DND-41 (cell line): ENCODE results near the gene SIL1.
A peak's percentile ranks its signal among the peaks of the same experiment; 100 is the strongest.

Source experiments
- ATAC-seq: fragments of 200-7000 bp; cut with Tn5 transposase; 3 replicates; pipeline ENCODE4 v1.9.1; 2021; ENCODE audit warnings: low read depth; ENCODE audit not compliant: insufficient read depth
- DNase-seq: peaks from one replicate; pipeline ENCODE4 v3.0.0-alpha.2; 2020
- H2AFZ ChIP-seq: 2 replicates; pipeline ENCODE4 v1.6.0; 2012; ENCODE audit warnings: low read depth, low read length
- H3K27ac ChIP-seq: 2 replicates; pipeline ENCODE4 v1.5.1; 2012; ENCODE audit warnings: low read length, inconsistent platforms
- H3K27me3 ChIP-seq: fragments of 200-600 bp; sonication (generic); 2 replicates; pipeline ENCODE4 v1.6.0; 2012; ENCODE audit warnings: low read length, mild to moderate bottlenecking, inconsistent platforms; ENCODE audit not compliant: insufficient read depth, poor library complexity
- H3K36me3 ChIP-seq: 2 replicates; pipeline ENCODE4 v1.5.1; 2012; ENCODE audit warnings: low read length, inconsistent platforms; ENCODE audit not compliant: insufficient read depth
- H3K4me1 ChIP-seq: 2 replicates; pipeline ENCODE4 v1.5.1; 2012; ENCODE audit warnings: mild to moderate bottlenecking, low read length; ENCODE audit not compliant: insufficient read depth
- H3K4me2 ChIP-seq: 2 replicates; pipeline ENCODE4 v1.6.0; 2012; ENCODE audit warnings: mild to moderate bottlenecking, moderate library complexity, low read length, inconsistent platforms; ENCODE audit not compliant: insufficient read depth
- H3K4me3 ChIP-seq, 2 experiments: fragments of 200-600 bp in 1 of 2; shearing (Covaris generic) in 1 of 2; 2 replicates each; pipeline ENCODE4 v1.5.1; 2012 to 2016; ENCODE audit warnings: inconsistent platforms in 2 of 2, low read length in 2 of 2, mild to moderate bottlenecking in 2 of 2, low read depth in 1 of 2, moderate library complexity in 1 of 2
- H3K79me2 ChIP-seq: 2 replicates; pipeline ENCODE4 v1.6.0; 2012; ENCODE audit warnings: low read length, inconsistent platforms; ENCODE audit not compliant: insufficient read depth
- H3K9ac ChIP-seq: 2 replicates; pipeline ENCODE4 v1.6.0; 2012; ENCODE audit warnings: low read depth, mild to moderate bottlenecking, inconsistent platforms, low read length, moderate library complexity
- H3K9me3 ChIP-seq: 2 replicates; pipeline ENCODE4 v1.5.1; 2012; ENCODE audit warnings: low read length, moderate library complexity, mild to moderate bottlenecking, inconsistent platforms; ENCODE audit not compliant: insufficient read depth, severe bottlenecking
- H4K20me1 ChIP-seq: 2 replicates; pipeline ENCODE4 v1.6.0; 2012; ENCODE audit warnings: low read length; ENCODE audit not compliant: insufficient read depth
- CTCF ChIP-seq: IDR thresholded peaks from 2 replicates; pipeline ENCODE4 v1.5.1; 2012; ENCODE audit warnings: borderline replicate concordance, low read length, moderate library complexity, mild to moderate bottlenecking; ENCODE audit not compliant: poor library complexity, severe bottlenecking; ENCODE audit errors: extremely low read depth
- EZH2 ChIP-seq: IDR thresholded peaks from 3 replicates; pipeline ENCODE4 v1.6.1; 2012; ENCODE audit warnings: borderline replicate concordance, low read depth, mild to moderate bottlenecking, moderate library complexity, low read length, inconsistent platforms; ENCODE audit not compliant: severe bottlenecking

SIL1 gene

GRCh38 chr5:138979684-138980280 is 218.4 kb downstream of the SIL1 start:
- Histone ChIP-seq H3K79me2 (no peaks in the 10 kb centered on the region), H3K36me3 (0 out of 2 replicates have a peak, but pooled peaks cover 4% of the 10 kb centered on the region), H4K20me1 (no peaks in the 10 kb centered on the region), H3K9me3 (no peaks in the 10 kb centered on the region), H3K4me1 (peaks cover 37% of the 10 kb centered on the region), H3K9ac (peak overlapping the region; percentile 35), H3K4me2 (peak overlapping the region; percentile 44), H3K27me3 (no peaks in the 10 kb centered on the region), H2AFZ (peak overlapping the region; percentile 10; the same call in 1 of the 2 replicates), H3K27ac (peak overlapping the region; percentile 78), H3K4me3 (no peak overlapping the region)
- DNase-seq: peak; percentile 82
- TF ChIP-seq EZH2 (no peak), CTCF (peak; percentile 45)
- peak; percentile 91 for ATAC-seq

GRCh38 chr5:138978581-138978980 is 219.6 kb downstream of the SIL1 start:
- no peaks in the 10 kb centered on the region for H3K79me2 ChIP-seq
- no peak overlapping the region for H3K9ac ChIP-seq
- no peaks in the 10 kb centered on the region for H3K9me3 ChIP-seq
- TF ChIP-seq EZH2: no peak
- TF ChIP-seq CTCF: no peak
- H3K4me3 ChIP-seq: no peak overlapping the region
- ATAC-seq (no peak), DNase-seq (no peak)
- H3K36me3 ChIP-seq: 0 out of 2 replicates have a peak, but pooled peaks cover 1% of the 10 kb centered on the region
- no peak overlapping the region for H3K4me2 ChIP-seq
- H3K27ac ChIP-seq: no peak overlapping the region
- H2AFZ ChIP-seq: no peak overlapping the region
- H3K27me3 ChIP-seq: no peaks in the 10 kb centered on the region
- H3K4me1 ChIP-seq: peaks cover 37% of the 10 kb centered on the region
- H4K20me1 ChIP-seq: no peaks in the 10 kb centered on the region

GRCh38 chr5:138978080-138978479 is 220.1 kb downstream of the SIL1 start:
- Histone ChIP-seq H3K9ac (no peak overlapping the region), H2AFZ (no peak overlapping the region), H3K4me1 (peaks cover 37% of the 10 kb centered on the region), H3K79me2 (no peaks in the 10 kb centered on the region), H3K4me3 (no peak overlapping the region), H3K36me3 (no peaks in the 10 kb centered on the region), H4K20me1 (no peaks in the 10 kb centered on the region), H3K9me3 (no peaks in the 10 kb centered on the region), H3K27me3 (no peaks in the 10 kb centered on the region), H3K4me2 (no peak overlapping the region), H3K27ac (no peak overlapping the region)
- TF ChIP-seq EZH2 (no peak), CTCF (no peak)
- ATAC-seq (no peak), DNase-seq (no peak)
